ENCODE results near the gene CMSS1.

DNA sequence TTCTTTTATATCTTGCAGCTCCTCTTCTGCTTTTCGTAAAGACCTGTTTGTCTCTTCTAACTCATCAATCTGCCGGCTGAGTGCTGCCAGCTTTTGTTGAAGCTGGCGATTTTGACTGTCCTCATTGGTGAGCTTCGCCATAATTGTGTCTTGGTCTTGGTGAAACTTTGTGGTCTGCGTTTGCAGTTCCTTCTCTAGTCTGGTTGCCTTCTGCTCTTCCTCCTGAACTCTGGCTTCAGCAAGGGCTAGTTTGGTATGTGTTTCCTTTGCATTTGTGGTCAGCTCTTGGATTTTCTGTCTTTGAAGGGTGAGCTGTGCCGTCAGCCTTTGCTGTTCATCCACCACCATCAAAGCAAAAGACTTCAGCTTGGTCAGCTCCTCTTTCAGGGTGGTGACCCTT, 32.9 kb downstream of the CMSS1 start:
- TF ChIP-seq, protein P1, sequence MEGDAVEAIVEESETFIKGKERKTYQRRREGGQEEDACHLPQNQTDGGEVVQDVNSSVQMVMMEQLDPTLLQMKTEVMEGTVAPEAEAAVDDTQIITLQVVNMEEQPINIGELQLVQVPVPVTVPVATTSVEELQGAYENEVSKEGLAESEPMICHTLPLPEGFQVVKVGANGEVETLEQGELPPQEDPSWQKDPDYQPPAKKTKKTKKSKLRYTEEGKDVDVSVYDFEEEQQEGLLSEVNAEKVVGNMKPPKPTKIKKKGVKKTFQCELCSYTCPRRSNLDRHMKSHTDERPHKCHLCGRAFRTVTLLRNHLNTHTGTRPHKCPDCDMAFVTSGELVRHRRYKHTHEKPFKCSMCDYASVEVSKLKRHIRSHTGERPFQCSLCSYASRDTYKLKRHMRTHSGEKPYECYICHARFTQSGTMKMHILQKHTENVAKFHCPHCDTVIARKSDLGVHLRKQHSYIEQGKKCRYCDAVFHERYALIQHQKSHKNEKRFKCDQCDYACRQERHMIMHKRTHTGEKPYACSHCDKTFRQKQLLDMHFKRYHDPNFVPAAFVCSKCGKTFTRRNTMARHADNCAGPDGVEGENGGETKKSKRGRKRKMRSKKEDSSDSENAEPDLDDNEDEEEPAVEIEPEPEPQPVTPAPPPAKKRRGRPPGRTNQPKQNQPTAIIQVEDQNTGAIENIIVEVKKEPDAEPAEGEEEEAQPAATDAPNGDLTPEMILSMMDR (IDR thresholded peaks at IDR 0.05; ENCODE audit: low read length), result no peak
- TF ChIP-seq EZH2 (optimal IDR thresholded peaks at IDR 0.05; ENCODE audit: low read depth, low read length), result no peak

Data from MM.1S (cell line).